Measurements from ENCODE around the gene FLNB. TPM values are rescaled to one million over a fixed set of nuclear protein-coding genes. Genes with fewer than 3 reads are reported as not detected.
"Not testable (repeated sequence)": the region's sequence is repeated elsewhere in the genome, so short reads cannot be mapped to it uniquely, and the experiment has no call there.

The FLNB gene
- total RNA-seq, 1 donor from 2014 or later: 183 TPM

- DNase-seq (ENCODE audit: low spot score): no peak
Observed at GRCh38 chr3:58032186-58032585, 24.0 kb downstream of the FLNB start.

- DNase-seq (ENCODE audit: low spot score): no peak
Observed at GRCh38 chr3:58034738-58035523, 26.7 kb downstream of the FLNB start.

DNA sequence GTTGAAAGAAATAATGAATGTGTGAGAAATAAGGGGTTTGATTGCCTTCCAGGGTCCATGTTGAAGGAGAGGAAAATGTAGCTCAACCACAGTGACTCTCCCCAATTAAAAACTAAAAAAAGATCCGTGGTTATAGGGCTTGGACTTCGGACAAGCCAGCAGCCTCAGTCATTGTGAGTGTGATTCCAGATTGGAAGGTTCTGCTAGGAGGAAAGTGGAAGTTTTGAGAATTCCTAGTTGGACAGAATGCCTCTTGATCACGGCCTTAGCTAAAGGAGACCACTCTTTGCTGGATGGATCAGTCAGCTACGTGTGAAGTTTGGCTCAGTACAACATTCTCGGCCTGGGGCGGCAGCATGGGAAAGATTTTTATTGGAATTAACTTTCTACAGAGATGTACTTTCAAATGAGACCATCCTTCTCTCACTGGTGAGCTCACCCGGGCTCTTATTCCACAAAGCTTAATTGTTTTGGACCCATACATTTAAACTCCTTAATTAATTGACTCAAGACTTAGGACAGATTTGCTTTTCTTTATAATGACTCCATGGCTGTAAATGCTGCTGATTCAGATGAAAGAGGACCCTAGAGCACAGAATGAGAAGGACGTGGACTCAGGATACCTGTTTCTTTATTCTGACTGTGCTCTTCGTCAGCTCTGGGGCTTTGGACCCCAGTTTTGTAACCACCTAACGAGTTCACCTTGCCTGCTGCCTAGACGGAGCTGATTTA, 27.5 kb downstream of the FLNB start:
- no peak for DNase-seq (ENCODE audit: low spot score)

GRCh38 chr3:58036293-58037032, 28.2 kb downstream of the FLNB start:
- DNase-seq (ENCODE audit: low spot score): peak; percentile 67

- DNase-seq (ENCODE audit: low spot score): no peak
Observed at GRCh38 chr3:58037141-58037910, 29.1 kb downstream of the FLNB start.

- DNase-seq (ENCODE audit: low spot score): no peak
Observed at GRCh38 chr3:58038675-58039292, 30.6 kb downstream of the FLNB start.

DNA sequence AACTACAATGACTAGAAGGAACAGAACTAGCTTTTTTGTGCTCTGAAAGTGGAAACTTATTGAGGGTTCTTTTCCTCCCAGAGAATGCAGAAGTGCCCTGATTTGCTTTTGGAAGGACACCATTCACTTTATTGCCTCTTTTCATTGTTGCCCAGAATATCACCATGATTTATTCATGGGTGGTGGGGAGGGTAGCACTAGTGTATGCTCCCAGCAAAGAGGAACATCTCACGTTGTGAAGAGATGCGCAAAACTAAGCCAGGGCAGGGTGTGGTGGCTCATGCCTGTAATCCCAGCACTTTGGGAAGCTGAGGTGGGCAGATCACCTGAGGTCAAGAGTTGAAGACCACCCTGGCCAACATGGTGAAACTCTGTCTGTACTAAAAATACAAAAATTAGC, 31.4 kb downstream of the FLNB start:
- no peak for DNase-seq (ENCODE audit: low spot score)

DNA sequence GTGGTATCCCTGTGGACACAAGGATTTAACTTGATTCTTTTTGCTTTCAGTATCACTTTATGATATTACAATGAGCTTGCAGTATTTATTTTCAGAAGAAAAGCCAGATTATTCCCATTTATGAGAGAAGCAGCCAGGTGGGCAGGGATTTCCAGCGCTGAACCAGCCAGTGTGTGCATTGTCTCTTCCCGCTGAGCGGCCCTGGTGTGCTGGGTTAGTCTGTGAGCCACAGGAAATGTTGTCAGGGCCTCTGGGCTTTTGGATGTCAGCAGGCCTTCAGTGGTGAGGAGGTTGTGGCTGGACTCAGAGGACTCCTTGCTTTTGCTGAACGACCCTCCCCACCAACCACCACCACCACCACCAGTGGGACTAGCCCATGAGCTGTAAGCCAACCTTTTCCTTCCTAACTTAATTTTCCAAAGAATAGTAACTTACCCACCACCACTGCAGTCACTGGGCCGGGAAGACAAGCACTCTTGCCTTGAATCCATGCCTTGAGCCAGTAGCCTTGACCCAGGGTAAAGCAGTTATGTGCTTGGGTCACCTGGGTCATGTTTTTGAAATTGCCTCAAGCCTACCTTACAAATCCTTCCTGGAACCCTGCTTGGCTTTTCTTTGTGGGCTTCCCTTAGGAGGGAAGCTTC, 33.1 kb downstream of the FLNB start:
- no peak for DNase-seq (ENCODE audit: low spot score)

- DNase-seq (ENCODE audit: low spot score): no peak
Observed at GRCh38 chr3:58041826-58042324, 33.7 kb downstream of the FLNB start.

DNA sequence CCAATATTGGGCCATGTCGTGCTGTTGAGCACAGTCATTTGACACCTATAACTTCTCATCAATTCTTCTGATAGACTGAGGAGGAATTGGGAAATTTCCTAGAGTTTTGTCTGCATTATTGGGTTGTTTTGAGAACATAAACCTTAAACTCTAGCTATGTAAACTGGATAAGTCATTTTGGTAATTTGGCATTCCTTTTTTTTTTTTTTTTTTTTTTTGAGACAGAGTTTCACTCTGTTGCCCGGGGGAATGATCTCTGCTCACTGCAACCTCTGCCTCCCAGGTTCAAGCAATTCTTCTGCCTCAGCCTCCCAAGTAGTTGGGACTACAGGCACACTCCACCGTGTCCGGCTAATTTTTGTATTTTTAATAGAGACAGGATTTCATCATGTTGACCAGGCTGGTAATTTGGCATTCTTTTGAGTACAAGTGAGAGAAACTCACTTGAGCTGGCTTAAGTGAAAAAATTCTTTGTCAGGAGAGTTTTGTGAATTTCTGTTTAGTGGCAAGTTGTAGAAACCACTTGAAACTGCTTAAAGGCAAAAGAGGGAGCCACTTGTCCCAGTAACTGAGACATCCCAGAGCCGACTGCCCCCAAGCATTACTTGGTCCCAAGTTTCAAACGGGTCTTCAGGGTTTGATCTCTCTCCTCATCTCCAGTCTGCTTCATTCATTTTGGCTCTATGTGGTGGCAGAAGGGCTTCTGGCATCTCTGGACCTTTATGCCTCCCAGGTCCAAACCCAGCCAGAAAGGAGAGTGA, 34.9 kb downstream of the FLNB start:
- no peak for DNase-seq (ENCODE audit: low spot score)

- DNase-seq (ENCODE audit: low spot score): no peak
Observed at GRCh38 chr3:58043933-58044332, 35.7 kb downstream of the FLNB start.

GRCh38 chr3:58044691-58045483, 36.7 kb downstream of the FLNB start:
- DNase-seq (ENCODE audit: low spot score): no peak

DNA sequence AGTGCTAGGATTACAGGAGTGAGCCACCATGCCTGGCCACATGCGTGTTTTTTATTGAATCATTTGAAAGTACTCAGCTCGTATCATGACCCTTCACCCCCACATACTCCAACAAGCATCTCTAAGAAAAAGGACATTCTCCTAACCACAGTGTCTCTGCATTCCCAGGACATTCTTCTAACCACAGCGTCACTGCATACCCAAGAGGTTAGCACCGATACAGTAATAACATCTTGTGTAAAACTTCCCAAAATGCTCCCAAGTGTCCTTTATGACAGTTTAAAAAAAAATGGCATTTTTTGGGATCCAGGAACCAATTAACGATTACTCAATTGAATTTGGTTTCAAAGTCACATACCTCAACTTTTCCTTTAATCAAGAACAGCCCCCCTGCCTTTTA, 39.6 kb downstream of the FLNB start:
- peak; percentile 45 for DNase-seq (ENCODE audit: low spot score)

- no peak for DNase-seq (ENCODE audit: low spot score)
Observed at GRCh38 chr3:58048301-58048700, 40.1 kb downstream of the FLNB start.

- peak; percentile 88 for DNase-seq (ENCODE audit: low spot score)
Observed at GRCh38 chr3:58049143-58049785, 41.0 kb downstream of the FLNB start.

DNA sequence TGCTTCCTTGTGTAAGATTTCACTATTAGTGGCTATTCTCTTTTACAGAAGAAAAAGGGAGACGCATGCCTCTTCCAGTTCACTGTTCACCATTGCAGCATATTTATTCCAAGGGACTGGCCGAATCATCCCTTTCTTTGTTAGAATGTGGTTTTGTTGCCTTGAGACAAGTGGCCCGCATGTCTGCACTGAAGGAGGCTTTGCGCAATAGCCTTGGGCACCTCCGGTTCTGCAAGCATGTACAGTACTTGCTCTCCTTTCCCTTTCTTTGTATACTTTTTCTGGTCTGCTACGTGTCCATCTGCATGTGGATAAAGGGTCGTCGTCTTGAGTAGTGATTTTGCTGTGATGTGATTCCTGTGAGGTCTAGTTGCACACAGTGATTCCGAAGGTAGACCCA, 43.0 kb downstream of the FLNB start:
- DNase-seq (ENCODE audit: low spot score): peak; percentile 48

DNA sequence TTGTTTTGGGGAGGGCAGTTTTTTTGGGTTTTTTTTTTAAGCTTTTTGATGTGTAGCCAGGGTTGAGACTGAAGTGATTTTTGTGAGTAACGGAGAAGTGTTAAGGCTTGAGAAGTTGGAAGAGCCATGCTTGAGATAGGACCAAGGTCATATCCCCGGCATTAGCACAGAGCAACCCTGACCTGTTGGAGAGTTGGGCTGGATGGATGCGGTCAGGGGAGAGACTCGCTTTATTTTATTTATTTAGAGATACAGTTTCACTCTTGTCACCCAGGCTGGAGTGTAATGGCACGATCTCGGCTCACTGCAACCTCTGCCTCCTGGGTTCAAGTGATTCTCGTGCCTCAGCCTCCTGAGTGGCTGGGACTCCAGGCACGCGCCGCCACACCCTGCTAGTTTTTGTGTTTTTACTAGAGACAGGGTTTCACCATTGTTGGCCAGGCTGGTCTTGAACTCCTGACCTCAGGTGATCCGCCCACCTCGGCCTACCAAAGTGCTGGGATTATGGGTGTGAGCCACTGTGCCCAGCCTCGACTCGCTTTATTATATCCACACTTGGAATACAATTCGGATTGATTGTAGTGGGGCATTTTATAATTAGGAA, 43.5 kb downstream of the FLNB start:
- not testable (repeated sequence) for DNase-seq (ENCODE audit: low spot score)
